ENCODE data around the gene KCNIP1.

DNA sequence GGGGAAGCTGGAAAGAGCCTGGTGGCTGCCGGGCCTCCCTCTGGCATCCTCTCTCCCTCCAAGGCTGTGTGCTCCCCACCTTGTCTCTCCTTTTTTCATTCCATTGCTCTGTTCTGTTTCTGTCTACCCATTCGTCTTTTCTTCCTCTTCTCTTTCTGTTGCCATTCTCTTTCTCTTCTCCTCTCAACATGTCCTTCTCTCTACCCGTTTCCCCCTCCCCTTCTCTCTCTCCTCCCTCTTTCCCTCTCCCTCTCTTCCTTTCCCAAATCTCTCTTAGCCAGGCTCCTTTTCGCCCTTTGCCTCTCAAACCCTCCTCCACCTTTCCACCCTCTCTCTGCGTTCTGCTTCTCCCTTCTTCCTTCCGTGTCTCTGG is 19.4 kb upstream of the KCNIP1 start:
- TF ChIP-seq GATA2 (IDR thresholded peaks at IDR 0.05; ENCODE audit: low read depth, low read length) (no peak), GATA3 (IDR thresholded peaks at IDR 0.05; ENCODE audit: low read depth, low read length) (no peak)

All from SH-SY5Y (cell line).